CD1c-positive myeloid dendritic cell (primary cell): ENCODE data around the gene OSBPL8.
"Not testable (repeated sequence)": the region's sequence is repeated elsewhere in the genome, so short reads cannot be mapped to it uniquely, and the experiment has no call there.

ENCODE experiments used
- DNase-seq: peaks from one replicate; pipeline ENCODE4 v3.0.0-alpha.2; 2016; ENCODE audit errors: extremely low spot score

Gene OSBPL8

DNA sequence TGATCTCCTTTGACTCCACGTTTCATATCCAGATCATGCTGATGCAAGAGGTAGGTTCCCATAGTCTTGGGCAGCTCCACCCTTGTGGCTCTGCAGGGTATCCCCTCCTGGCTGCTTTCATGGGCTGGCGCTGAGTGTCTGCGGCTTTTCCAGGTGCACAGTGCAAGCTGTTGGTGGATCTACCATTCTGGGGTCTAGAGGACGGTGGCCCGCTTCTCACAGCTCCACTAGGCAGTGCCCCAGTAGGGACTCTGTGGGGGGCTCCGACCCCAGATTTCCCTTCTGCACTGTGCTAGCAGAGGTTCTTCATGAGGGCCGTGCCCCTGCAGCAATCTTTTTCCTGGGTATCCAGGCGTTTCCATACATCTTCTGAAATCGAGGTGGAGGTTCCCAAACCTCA is 199.3 kb downstream of the OSBPL8 start:
- no peak for DNase-seq

DNA sequence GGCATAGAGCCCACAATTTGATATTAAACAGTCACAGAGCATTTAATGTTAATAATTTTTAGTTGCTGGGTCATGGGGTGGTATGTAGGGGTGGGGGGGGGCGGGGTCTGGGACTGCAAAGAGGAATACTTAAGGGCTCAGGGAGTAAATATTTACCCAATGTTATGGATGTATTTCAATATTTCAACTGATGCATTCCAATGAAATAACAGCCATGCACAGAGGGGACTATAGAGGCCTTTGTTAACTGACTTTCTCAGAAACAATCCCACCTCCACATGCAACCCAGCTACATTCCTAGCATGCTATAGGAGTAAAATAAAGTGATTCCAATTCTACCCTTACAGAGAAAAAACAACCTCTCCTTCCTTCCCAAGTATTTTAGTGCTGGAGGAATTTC is 203.5 kb downstream of the OSBPL8 start:
- DNase-seq = no peak

DNA sequence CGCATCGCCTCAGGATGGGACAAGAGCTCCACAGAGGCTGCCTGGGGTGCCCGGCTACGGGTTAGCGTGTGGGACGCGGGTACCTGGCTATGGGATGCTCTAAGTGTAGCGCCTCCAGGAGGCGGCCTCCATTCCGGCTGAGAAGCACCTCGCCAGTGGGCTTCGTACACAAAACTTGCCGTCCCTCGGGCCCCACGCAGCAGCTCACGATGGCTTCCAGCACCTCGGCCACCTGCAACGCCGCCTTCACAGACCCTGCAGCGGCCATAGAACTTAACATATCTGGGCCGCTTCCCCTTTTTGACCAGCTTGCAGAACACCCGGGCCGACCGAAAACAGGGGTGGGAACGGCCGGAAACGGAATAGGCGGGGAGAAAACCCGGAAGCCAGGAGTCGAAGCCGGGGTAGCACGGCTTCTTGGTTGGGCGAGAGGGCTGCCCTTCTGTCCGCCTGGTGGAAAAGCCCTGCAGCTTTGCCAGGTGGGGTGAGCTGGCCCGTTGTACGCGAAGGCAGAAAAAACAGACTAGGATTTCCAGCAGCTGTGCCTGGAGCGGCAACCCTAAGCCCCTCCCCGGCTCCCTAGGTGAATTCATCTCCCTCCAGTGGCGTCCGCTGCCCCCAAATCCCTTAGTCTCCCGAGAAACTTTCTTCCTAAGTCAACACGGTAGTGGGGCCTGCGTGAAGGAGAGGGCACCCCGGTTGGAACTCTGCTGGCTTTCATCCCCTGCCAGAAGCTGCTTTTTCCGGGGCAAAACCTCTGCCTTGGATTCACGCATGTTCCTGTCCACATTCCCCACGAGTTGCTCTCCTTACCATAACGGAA is 211.3 kb downstream of the OSBPL8 start, which contains the start of gene BBS10:
BBS10 (minus strand) TSS at position 337 of the 823 bp plus-strand sequence; CDS start at position 280, 57 bp downstream.
- DNase-seq = peak; percentile 95

DNA sequence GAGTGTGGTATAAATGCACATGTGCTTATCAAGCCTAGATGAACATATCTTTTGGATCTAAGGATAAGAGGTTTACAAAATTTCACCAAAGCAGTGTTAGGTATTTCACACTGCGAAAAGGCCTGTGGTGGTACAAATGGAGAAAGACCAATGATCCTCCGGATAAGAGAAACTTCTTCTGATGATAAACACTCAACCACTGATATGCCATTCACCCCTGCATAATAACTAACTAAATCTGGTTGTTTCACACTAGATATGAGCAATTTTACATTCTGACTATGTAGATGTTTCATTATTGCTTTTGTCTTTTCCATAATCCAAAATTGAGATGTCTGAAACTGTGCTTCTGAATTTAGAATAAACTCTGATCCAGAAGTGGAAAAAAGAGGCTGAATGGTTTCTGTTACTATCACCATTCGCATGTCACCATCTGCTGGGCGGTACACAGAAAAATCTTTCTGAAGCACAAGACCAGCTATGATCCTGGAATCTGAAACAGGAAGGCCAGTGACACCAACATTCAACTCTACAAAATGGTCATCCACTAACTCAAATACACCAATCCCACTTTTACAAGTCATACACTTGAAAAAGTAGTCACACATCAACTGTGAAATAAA is 212.7 kb downstream of the OSBPL8 start:
- peak; percentile 51 for DNase-seq

DNA sequence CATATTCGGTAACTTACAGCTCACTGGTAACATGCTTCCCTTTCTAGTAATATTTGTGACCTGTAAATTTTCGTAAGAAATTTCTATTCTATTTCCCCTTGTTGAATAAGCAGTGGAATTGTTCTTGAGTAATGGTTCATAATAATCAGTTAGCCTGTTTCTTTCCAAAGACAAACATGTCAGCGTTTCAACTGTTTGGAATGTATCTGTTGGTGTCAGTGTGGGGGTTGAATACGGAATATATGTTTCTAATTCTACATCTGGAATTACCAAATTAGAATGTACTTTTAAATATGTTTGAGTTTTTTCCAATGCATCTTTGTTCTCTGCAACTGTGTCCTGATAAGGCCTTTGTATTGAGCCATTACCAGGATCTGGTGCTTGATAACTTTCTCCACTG is 213.3 kb downstream of the OSBPL8 start:
- no peak for DNase-seq

DNA sequence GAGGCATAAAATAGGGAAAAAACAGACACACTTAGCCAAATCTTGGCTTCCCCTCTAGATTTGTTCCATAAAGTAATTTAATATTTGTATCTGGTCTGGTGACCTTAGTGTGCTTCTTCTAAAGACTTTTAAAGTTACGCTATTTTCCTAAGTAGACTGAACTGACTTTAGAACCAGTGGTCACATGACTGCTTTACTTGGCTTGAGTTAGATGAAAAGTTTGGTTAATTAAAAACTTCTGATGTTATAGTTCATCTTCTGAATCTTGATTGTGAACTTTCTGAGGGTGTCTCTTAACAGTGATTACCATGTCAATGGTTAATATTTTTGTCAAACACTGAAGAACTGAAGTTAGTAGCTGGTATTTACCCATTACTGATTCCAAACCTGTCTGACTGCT is 214.0 kb downstream of the OSBPL8 start:
- no peak for DNase-seq

DNA sequence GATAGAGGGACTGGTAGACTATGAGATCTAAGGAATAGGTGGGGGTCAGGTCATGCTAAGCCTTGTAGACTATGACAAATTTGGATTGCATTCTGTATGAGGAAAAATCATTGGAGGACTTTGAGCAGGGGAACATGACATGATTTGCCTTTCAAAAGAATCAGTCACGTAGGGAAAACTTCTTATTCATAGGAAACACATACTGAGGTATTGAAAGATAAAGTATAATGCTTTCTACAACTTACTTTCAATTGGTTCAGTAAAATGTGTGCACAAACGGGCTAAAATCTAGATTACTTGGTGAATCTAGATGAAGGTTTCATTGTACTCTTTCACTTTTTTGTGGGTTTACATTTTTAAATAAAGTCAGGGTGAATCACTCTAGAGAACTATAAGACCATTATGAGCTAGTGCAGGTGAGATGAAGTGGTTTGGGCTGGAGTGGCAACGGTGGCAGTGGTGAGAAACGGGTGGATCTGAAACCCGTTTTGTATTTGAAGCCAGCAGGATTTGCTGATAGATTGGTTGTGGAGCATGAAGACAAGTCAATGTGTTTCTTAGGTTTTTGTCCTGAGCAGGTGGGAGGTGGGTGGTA is 218.0 kb downstream of the OSBPL8 start:
- DNase-seq = no peak

DNA sequence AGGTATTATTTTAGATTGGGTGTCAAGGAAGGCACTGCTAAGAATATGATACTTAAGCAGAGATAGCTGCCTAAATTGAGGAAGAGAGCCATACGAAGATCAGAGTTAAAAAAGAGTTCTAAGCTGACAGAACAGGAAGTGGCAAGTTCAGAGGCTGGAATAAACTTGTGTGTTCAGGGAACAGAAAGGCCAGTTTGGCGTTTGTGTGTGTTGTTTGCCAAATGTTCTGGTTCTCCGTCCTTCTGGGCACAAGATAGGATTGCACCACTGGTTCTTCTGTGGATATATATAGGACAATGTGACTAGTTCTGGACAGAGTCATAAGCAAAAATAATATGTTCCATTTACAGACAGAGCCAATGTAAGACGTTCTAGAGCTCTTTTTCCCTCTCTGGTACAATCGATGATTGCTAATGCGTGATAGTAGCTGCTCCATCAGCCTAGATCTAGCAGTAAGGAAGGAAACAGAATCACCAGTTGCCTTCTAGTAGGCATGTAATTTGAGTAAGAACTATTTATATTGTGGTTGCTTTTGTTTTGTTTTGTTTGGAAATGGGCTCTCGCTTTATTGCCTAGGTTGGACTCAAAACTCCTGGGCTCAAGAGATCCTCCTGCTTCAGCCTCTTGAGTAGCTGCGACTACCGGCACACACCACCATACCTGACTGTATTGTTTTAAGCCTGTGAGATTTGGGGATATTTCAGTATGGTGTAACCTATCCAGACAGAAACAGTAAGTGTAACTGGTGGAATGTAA is 218.7 kb downstream of the OSBPL8 start:
- DNase-seq = peak; percentile 34

DNA sequence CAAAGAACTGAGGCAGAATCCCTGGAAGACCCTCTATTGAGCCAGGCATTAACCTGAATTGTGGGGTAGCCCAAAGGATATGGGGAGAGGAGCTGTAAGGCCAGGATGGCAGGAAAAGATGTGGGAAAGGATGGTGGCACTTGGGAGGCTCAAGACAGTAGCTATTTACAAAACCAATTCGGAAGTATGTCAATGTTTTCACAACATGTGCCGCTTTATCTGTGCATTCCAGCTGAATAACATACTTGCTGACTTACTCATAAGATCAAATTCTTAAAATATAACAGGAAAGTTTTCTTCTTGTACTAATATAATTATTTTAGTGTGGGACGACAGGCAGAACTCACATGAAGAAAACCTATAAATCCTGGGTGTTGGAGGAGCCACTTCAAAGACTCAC is 222.0 kb downstream of the OSBPL8 start:
- no peak for DNase-seq

DNA sequence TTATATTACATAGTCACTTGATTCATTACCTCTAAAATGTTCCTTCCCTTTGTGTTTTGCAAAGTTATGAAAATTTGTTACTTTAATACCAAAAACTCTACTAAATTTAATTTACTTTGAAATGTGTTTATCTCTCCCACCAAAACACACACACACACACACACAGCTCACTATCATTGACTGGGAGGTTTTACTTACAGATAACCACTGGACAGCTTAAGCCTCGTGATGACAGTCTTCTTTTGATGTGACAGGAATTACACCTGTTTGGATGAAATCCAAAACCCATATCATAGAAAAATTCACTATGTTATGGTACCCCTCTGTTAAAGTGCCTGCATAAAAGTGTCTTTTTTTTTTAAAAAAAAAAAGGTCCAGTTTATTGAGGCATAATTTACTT is 227.0 kb downstream of the OSBPL8 start:
- no peak for DNase-seq

DNA sequence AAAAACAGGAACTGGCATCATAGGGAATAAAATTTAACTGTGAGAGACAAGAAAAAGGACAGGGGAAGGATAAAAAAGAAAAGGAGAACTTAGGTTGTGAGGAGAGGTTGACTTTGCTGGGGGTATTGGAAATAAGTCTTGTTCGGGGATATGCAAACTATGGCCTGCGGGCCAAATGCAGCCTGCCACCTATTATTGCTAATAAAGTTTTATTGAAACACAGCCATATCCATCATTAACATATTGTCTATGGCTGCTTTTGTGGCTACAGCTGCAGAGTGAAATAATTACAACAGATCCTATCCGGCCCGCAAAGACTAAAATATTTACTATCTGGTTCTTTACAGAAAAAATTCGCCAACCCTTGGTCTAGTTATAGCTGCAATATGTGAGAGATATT is 230.0 kb downstream of the OSBPL8 start:
- no peak for DNase-seq

DNA sequence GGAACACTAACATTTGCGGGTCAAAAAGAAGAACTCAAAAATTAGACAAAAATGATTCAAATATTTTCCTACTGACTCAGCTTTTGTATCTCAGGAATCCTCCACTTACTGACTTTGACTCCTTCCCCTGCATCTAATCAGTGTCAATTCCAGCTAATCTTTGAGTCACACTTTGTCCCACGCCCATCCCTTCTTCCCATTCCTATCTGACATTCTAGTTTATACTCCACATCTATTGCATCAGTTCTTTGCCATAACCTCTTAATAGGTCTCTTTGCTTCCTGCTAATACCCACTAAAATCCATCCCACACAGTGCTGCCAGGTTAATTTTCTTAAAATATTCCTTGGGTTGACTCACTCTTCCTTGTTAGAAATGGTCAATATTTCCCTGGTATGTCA is 230.4 kb downstream of the OSBPL8 start:
- DNase-seq = peak; percentile 2

DNA sequence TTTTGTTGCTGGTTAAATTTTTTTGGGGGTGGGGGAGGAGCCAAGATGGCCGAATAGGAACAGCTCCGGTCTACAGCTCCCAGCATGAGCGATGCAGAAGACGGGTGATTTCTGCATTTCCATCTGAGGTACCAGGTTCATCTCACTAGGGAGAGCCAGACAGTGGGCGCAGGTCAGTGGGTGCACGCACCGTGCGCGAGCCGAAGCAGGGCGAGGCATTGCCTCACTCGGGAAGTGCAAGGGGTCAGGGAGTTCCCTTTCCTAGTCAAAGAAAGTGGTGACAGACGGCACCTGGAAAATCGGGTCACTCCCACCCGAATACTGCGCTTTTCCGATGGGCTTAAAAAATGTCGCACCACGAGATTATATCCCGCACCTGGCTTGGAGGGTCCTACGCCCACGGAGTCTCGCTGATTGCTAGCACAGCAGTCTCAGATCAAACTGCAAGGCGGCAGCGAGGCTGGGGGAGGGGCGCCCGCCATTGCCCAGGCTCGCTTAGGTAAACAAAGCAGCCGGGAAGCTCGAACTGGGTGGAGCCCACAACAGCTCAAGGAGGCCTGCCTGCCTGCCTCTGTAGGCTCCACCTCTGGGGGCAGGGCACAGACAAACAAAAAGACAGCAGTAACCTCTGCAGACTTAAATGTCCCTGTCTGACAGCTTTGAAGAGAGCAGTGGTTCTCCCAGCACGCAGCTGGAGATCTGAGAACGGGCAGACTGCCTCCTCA is 239.8 kb downstream of the OSBPL8 start:
- not testable (repeated sequence) for DNase-seq

DNA sequence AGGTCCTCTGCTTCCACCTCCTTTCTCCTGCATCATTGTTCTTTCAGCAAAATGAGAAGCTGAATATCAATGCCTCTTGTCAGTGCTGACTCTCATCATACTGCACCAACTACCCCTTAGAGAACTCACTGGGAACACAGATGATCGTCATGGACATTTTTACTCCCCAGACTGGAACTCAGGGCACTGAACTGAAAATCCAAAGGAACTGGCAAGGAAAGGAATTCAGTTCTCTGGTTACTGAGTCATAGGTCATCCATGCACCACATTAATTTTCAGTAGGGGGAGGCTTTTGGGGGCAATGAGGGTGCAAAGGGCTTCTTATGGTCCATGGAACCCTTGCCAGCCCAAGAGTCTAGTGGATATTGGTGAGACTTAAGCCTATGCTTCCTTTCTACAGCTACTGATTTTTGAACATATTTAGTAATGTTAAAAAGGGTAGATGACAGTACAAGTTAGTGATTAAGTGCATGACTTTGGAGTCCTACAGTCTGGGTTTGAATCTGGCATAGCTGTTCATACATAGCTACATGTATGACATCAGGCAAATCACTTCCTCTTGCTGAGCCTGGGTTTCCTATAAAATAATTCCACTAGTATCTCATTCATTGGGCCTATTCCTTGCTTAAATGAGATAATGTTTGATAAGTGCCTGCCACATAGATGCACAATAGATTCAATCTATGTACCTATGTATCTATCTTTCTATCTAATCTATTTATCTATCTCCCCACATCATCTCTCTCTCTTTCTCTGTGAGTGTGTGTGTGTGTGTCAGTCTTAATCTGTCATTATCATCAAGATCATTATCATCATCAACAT is 240.6 kb downstream of the OSBPL8 start:
- no peak for DNase-seq

DNA sequence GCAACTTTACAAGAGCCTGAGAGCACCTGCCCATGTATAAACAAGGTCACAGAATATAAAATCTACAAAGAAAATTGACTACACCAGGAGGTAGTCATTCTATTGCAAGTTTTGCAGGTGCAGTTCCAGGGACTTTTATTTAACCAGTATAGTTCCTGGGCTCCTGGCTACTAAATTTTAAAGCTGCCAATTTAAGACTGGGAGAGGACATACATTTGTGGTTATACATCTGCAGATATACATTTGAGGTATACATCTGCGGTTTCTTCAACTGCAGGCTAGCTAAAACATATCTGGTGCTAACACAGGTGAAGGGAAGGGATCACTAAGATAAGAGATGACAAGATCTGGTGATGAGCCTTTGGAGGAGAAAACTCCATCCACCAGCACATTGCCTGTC is 241.6 kb downstream of the OSBPL8 start:
- DNase-seq = no peak

DNA sequence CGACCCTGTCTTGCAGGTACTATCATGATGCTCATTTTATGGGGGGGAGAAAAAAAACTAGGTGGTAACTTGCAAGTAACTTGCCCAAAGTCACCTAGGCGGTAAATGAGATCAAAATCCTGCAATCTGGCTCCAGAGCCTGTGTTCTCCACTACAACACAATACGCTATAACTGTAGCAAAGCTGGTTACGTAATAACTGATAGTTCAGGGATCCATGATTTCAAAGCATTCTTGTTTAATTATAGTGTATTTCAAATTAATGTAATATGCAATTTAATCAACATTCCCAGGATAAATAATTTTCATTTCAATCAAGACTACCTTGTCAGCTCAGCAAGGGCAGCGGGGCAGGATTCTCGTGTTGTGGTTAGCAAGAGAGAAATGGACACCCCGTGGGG is 243.1 kb downstream of the OSBPL8 start:
- no peak for DNase-seq

DNA sequence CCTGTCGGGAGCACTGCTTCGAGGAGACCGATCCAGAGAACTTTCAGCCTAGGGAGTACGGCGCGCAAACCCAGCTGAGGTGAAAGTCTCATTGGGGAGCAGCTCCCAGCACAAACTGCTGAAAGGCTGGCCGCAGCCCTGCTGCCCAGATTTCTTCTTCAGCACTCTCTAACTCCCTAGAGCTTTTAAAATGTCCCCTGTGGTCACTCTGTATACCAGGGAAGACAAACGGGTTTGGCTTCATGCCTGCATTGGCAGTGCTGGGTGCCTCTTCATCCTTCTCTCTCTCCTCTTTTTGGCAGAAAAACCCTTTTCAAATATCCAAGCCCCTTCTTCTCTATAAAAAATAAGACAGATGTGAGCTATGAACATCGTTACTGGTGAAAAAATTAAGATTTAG is 246.3 kb downstream of the OSBPL8 start:
- DNase-seq = no peak

DNA sequence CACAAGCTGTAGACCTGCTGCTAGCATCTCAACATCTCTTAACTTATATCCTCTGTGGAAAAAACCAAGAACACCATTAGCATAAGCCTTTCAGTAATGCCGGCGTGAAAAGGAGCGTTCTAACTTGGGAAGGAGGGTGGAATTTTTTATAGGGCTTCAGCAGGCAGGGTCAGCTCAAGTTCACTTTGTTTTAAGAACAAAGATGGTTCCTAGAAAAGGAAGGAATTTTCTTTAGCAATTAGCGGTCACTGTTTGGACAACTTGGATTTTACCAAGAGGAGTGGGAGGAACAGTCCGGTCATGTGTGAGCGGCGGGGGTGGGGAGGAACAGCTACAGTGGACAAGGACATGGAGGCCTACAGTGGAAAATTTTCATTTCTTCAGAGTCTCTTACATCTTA is 247.3 kb downstream of the OSBPL8 start:
- DNase-seq = no peak

DNA sequence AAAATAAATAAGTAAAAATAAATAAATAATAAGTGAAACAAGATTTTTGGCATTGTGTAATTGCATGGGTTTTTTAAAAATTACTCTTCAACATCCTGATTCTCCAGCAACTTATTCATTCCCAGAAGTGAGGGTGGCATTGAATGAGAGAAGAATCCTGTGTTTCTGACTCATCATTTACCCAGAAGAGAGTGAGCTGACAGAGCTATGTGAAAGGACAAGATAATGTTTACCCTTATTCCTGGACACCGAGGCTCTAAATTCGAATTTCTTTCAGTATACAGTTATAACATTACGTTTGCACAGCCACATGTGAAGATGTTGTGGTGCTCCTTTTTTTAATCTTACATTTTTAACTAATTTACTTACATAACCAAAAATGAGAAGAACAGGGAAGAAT is 247.8 kb downstream of the OSBPL8 start:
- DNase-seq = no peak

DNA sequence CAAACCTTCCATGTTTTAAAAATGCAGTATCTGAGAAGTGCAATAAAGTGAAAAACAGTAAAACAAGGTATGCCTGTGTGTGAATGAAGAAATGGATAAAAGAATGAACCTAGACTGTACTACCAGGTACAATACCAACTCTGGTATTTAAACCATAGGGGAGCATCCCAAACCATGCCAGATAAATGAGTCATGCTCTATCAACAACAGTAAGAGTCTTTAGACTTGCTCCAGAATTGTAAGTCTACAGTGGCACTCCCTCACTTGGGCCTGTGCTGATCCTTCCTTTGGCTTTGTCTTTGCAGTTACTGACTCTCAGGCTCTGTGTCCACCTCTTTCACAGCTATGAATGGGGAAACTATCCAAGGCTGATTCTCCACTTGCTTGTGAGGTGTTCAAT is 249.5 kb downstream of the OSBPL8 start:
- no peak for DNase-seq

DNA sequence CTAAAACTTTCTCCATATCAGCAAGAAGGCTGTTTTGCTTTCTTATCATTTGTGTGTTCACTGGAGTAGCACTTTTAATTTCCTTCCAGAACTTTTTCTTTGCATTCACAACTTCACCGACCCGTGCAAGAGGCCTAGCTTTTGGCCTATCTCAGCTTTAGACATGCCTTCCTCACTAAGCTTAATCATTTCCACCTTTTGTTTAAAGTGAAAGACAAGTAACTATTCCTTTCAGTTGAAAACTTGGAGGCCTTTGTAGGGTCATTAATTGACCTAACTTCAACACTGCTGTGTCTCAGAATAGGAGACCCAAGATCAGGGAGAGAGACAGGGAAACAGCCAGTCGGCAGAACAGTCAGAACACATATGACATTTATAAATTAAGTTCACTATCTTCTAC is 250.7 kb downstream of the OSBPL8 start:
- DNase-seq = no peak
